DND-41 (cell line): ENCODE measurements around the gene CXCL10.
A peak's percentile ranks its signal among the peaks of the same experiment; 100 is the strongest.

Source experiments
- ATAC-seq: fragments of 200-7000 bp; cut with Tn5 transposase; 3 replicates; pipeline ENCODE4 v1.9.1; 2021; ENCODE audit warnings: low read depth; ENCODE audit not compliant: insufficient read depth
- DNase-seq: peaks from one replicate; pipeline ENCODE4 v3.0.0-alpha.2; 2020
- H2AFZ ChIP-seq: 2 replicates; pipeline ENCODE4 v1.6.0; 2012; ENCODE audit warnings: low read depth, low read length
- H3K27ac ChIP-seq: 2 replicates; pipeline ENCODE4 v1.5.1; 2012; ENCODE audit warnings: low read length, inconsistent platforms
- H3K27me3 ChIP-seq: fragments of 200-600 bp; sonication (generic); 2 replicates; pipeline ENCODE4 v1.6.0; 2012; ENCODE audit warnings: low read length, mild to moderate bottlenecking, inconsistent platforms; ENCODE audit not compliant: insufficient read depth, poor library complexity
- H3K36me3 ChIP-seq: 2 replicates; pipeline ENCODE4 v1.5.1; 2012; ENCODE audit warnings: low read length, inconsistent platforms; ENCODE audit not compliant: insufficient read depth
- H3K4me1 ChIP-seq: 2 replicates; pipeline ENCODE4 v1.5.1; 2012; ENCODE audit warnings: mild to moderate bottlenecking, low read length; ENCODE audit not compliant: insufficient read depth
- H3K4me2 ChIP-seq: 2 replicates; pipeline ENCODE4 v1.6.0; 2012; ENCODE audit warnings: mild to moderate bottlenecking, moderate library complexity, low read length, inconsistent platforms; ENCODE audit not compliant: insufficient read depth
- H3K4me3 ChIP-seq, 2 experiments: fragments of 200-600 bp in 1 of 2; shearing (Covaris generic) in 1 of 2; 2 replicates each; pipeline ENCODE4 v1.5.1; 2012 to 2016; ENCODE audit warnings: inconsistent platforms in 2 of 2, low read length in 2 of 2, mild to moderate bottlenecking in 2 of 2, low read depth in 1 of 2, moderate library complexity in 1 of 2
- H3K79me2 ChIP-seq: 2 replicates; pipeline ENCODE4 v1.6.0; 2012; ENCODE audit warnings: low read length, inconsistent platforms; ENCODE audit not compliant: insufficient read depth
- H3K9ac ChIP-seq: 2 replicates; pipeline ENCODE4 v1.6.0; 2012; ENCODE audit warnings: low read depth, mild to moderate bottlenecking, inconsistent platforms, low read length, moderate library complexity
- H3K9me3 ChIP-seq: 2 replicates; pipeline ENCODE4 v1.5.1; 2012; ENCODE audit warnings: low read length, moderate library complexity, mild to moderate bottlenecking, inconsistent platforms; ENCODE audit not compliant: insufficient read depth, severe bottlenecking
- H4K20me1 ChIP-seq: 2 replicates; pipeline ENCODE4 v1.6.0; 2012; ENCODE audit warnings: low read length; ENCODE audit not compliant: insufficient read depth
- EZH2 ChIP-seq: IDR thresholded peaks from 3 replicates; pipeline ENCODE4 v1.6.1; 2012; ENCODE audit warnings: borderline replicate concordance, low read depth, mild to moderate bottlenecking, moderate library complexity, low read length, inconsistent platforms; ENCODE audit not compliant: severe bottlenecking
- TF ChIP-seq, protein P1 (sequence below): IDR thresholded peaks from 2 replicates; pipeline ENCODE4 v1.5.1; 2012; ENCODE audit warnings: borderline replicate concordance, low read length, moderate library complexity, mild to moderate bottlenecking; ENCODE audit not compliant: poor library complexity, severe bottlenecking; ENCODE audit errors: extremely low read depth

The CXCL10 gene

GRCh38 chr4:75997946-75998345 is 25.4 kb downstream of the CXCL10 start:
- no peaks in the 10 kb centered on the region for H4K20me1 ChIP-seq
- ATAC-seq (no peak), DNase-seq (no peak)
- no peak overlapping the region for H2AFZ ChIP-seq
- H3K36me3 ChIP-seq, result no peaks in the 10 kb centered on the region
- peaks cover 13% of the 10 kb centered on the region for H3K4me1 ChIP-seq
- H3K79me2 ChIP-seq, result no peaks in the 10 kb centered on the region
- TF ChIP-seq, protein P1, sequence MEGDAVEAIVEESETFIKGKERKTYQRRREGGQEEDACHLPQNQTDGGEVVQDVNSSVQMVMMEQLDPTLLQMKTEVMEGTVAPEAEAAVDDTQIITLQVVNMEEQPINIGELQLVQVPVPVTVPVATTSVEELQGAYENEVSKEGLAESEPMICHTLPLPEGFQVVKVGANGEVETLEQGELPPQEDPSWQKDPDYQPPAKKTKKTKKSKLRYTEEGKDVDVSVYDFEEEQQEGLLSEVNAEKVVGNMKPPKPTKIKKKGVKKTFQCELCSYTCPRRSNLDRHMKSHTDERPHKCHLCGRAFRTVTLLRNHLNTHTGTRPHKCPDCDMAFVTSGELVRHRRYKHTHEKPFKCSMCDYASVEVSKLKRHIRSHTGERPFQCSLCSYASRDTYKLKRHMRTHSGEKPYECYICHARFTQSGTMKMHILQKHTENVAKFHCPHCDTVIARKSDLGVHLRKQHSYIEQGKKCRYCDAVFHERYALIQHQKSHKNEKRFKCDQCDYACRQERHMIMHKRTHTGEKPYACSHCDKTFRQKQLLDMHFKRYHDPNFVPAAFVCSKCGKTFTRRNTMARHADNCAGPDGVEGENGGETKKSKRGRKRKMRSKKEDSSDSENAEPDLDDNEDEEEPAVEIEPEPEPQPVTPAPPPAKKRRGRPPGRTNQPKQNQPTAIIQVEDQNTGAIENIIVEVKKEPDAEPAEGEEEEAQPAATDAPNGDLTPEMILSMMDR, result no peak
- TF ChIP-seq EZH2, result no peak
- H3K9ac ChIP-seq, result no peak overlapping the region
- no peak overlapping the region for H3K4me2 ChIP-seq
- H3K27me3 ChIP-seq, result no peaks in the 10 kb centered on the region
- H3K27ac ChIP-seq, result no peak overlapping the region
- no peaks in the 10 kb centered on the region for H3K9me3 ChIP-seq
- no peak overlapping the region for H3K4me3 ChIP-seq

GRCh38 chr4:75997081-75997480 is 26.2 kb downstream of the CXCL10 start:
- no peak for ATAC-seq
- no peak overlapping the region for H3K4me2 ChIP-seq
- TF ChIP-seq, protein P1, result no peak
- TF ChIP-seq EZH2, result no peak
- no peaks in the 10 kb centered on the region for H3K79me2 ChIP-seq
- no peak for DNase-seq
- H3K4me1 ChIP-seq, result peaks cover 4% of the 10 kb centered on the region; the same call in 1 of the 2 replicates
- no peak overlapping the region for H3K27ac ChIP-seq
- H3K9me3 ChIP-seq, result no peaks in the 10 kb centered on the region
- H3K36me3 ChIP-seq, result no peaks in the 10 kb centered on the region
- no peaks in the 10 kb centered on the region for H4K20me1 ChIP-seq
- H3K4me3 ChIP-seq, result no peak overlapping the region
- H3K9ac ChIP-seq, result no peak overlapping the region
- no peak overlapping the region for H2AFZ ChIP-seq
- H3K27me3 ChIP-seq, result no peaks in the 10 kb centered on the region

- H3K4me3 ChIP-seq, result no peak overlapping the region
- no peaks in the 10 kb centered on the region for H3K27me3 ChIP-seq
- H2AFZ ChIP-seq, result no peak overlapping the region
- H3K9ac ChIP-seq, result no peak overlapping the region
- ATAC-seq, result peak; percentile 47
- TF ChIP-seq EZH2, result no peak
- TF ChIP-seq, protein P1, result peak; percentile 68
- H4K20me1 ChIP-seq, result no peaks in the 10 kb centered on the region
- no peak overlapping the region for H3K4me2 ChIP-seq
- no peak overlapping the region for H3K27ac ChIP-seq
- peaks cover 7% of the 10 kb centered on the region for H3K4me1 ChIP-seq
- DNase-seq, result peak; percentile 12
- H3K79me2 ChIP-seq, result peaks cover 4% of the 10 kb centered on the region
- H3K9me3 ChIP-seq, result no peaks in the 10 kb centered on the region
- no peaks in the 10 kb centered on the region for H3K36me3 ChIP-seq
These were observed 27.6 kb downstream of the CXCL10 start for GRCh38 chr4:75995727-75996126.

GRCh38 chr4:75992462-75992861 is 30.8 kb downstream of the CXCL10 start:
- Histone ChIP-seq H3K27ac (no peak overlapping the region), H3K9ac (no peak overlapping the region), H4K20me1 (peaks cover 12% of the 10 kb centered on the region; the same call in 1 of the 2 replicates), H2AFZ (no peak overlapping the region), H3K9me3 (no peaks in the 10 kb centered on the region), H3K79me2 (peaks cover 36% of the 10 kb centered on the region), H3K4me3 (no peak overlapping the region), H3K36me3 (no peaks in the 10 kb centered on the region; the same call in 1 of the 2 replicates), H3K4me2 (no peak overlapping the region), H3K4me1 (peaks cover 29% of the 10 kb centered on the region), H3K27me3 (no peaks in the 10 kb centered on the region)
- TF ChIP-seq, protein P1, result no peak
- TF ChIP-seq EZH2, result no peak
- DNase-seq, result no peak
- no peak for ATAC-seq
